Stimulated activated CD4-positive, alpha-beta T cell treated with anti-CD3 and anti-CD28 coated beads, Interleukin-1b, Interleukin-23, amount 100 ng/mL, for 24 hours (primary cell): ENCODE measurements around the gene COL15A1.

ENCODE experiments used
- DNase-seq, 4 experiments: peaks; one replicate each; pipeline ENCODE4 v3.0.0-alpha.2; 2020; ENCODE audit warnings: low read depth in 4 of 4, low spot score in 1 of 4

The COL15A1 gene

DNA sequence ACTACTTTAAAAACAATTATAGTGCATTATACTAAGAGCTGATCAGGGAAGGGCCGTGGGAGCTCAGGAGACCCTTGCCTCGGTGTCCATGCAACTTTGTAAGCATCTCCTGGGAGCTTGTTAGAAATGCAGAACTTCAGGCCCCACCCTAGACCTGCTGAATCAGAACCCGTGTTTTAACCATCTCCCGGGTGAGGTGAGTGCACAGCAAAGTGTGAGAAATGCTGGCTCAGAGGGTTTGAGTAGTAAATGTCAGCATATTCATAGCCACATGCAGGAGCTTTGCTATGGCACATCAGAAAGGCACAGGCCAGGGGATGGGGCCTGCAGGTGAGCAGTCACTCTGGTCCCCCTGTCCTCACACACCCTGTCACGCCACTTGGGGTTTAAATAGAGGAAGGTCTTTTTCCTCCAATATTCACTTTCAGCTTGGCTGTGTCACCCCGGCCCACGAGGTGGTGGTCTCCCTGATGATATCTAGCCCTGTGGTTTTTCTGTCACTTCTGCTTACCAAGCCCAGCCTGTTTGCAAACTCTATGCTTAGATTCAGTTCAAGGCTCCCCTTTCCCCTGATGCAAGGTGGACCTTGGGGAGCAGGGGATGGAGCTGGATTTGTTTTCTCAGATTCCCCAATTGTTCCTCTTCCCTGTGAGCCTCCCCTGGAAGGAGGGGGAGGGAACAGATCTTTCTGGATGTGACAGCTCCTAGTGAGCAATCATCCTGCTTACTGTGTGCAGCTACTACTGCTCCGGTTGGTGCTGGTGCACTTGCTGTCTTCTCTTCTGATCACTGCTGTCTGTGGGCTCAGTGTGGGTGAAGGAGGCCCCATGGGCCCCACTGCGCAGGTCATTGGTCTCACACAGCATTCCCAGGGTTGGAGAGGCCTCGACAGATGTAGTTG lies 109.4 kb downstream of the COL15A1 start:
- no peak for DNase-seq

DNA sequence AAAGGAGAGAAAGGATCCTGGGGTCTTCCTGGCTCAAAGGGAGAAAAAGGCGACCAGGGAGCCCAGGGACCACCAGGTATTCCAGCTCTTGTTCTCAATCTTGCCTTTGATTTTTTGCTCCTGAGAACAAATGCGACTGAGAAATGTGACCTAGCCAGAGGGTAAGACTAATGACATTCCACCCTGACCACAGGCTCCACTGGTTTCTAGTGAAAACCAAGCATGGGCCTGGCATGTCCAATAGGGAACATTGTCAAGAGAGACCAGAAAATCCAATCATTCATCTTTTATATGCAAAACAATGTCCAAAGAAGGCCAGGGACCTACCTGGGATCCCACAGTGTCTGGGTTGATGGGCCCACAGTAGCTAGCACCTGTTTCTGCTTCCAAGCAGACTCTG lies 110.9 kb downstream of the COL15A1 start:
- no peak for DNase-seq

DNA sequence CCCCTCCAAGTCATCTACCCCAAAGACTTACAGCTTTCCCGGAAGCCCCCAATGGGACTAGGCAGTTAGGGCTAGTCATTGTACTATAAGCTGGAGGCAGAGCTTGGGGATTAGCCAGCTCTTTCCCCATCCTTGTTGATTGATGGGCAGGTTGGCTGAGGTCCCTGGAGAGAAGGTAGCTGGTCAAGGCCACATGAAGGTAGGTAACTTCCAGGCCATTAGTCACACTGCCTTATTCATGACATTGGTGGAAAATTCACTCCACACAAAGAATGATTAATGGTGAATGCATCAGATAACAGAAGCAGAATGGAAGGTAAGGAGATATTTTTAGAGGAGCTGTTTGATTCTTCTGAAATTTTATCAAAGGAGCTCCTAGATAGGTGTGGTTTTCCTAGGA lies 111.7 kb downstream of the COL15A1 start:
- no peak for DNase-seq

DNA sequence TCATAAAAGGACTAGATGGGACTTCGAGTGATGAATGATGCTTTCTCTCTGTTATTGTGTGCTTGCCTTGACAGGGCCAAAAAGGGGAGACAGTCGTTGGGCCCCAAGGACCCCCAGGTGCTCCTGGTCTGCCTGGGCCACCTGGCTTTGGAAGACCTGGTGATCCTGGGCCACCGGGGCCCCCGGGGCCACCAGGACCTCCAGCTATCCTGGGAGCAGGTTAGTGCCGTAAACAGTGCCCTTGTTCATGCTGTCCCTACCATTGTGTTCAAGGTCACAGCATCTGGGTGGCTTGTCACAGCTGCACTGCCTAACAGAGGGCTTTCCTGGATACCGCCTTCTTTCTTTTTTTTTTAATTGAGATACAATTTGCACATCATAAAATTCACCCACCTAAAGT lies 112.5 kb downstream of the COL15A1 start:
- no peak for DNase-seq

DNA sequence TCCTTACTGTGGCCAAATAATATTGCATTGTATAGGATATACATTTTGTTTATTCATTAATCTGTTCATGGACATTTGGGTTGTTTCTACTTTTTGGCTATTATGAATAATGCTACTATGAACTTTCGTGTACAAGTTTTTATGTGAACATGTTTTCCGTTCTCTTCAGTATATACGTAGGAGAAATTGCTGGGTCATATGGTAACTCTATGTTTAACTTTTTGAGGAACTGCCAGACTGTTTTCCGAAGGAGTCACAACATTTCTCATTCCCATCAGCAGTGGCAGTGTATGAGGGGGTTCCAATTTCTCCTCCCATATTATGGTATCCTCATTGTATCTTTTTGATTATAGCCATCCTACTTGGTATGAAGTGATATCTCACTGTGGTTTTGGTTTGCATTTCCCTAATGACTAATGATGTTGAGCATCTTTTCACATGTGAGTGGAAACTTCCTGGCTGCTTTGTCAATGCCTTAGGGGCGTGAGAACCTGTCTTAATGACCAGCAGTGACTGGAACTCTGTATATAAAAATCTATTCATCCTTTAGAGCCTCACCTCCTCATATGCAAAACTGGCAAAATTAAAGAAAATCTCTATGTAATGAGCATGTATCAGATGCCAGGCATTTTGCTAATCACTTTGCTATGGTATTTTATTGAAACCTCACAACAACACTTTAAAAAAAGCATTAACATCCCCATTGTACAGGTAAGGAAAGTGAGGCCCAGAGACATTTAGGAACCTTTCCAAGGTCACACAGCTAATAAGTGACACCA lies 113.4 kb downstream of the COL15A1 start:
- no peak for DNase-seq

DNA sequence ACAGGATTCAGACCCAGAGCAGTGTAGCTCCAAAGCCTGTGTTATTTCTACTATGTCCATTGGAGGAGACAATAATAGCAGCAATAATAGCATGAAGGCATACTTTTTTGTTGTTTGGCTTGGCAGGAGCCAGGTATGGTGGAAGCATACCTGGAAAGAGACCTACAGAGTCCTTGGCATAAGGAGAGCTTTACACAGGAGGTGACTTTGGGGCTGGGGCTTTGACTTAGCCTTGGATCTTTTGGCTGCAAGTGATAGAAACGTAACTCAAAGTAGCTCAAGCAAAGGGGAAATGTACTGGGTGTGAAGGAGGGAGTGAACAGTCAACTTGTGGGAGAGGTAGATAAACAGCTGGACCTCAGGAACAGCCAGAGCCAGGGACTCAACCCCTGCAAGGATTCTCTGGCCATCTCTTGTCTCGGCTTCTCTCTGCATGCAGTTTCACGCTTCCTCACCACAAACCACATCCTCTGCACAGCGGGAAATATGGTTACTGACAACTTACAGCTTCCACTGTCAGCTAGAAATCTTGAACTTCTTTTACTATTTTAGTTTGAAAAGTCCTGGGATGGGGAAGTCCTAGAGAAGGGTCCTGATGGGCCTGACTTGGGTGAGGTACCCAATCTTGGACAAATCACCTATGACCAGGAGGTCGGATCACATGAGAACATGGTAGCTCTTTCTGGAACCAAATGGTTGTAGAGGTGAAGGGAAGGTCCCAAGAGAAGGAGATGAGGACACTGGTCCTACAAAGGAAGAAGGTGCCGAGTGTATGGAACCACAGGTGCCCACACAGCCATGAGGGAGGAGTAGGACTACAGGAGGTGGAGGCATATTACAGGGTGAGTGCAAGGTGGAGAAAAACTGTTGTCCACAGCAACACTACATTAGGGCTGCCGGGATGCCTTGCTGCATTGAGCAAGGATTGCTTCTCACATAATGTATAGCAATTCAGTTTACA lies 114.2 kb downstream of the COL15A1 start:
- DNase-seq = peak; percentile 12 to 56 (median 42)

DNA sequence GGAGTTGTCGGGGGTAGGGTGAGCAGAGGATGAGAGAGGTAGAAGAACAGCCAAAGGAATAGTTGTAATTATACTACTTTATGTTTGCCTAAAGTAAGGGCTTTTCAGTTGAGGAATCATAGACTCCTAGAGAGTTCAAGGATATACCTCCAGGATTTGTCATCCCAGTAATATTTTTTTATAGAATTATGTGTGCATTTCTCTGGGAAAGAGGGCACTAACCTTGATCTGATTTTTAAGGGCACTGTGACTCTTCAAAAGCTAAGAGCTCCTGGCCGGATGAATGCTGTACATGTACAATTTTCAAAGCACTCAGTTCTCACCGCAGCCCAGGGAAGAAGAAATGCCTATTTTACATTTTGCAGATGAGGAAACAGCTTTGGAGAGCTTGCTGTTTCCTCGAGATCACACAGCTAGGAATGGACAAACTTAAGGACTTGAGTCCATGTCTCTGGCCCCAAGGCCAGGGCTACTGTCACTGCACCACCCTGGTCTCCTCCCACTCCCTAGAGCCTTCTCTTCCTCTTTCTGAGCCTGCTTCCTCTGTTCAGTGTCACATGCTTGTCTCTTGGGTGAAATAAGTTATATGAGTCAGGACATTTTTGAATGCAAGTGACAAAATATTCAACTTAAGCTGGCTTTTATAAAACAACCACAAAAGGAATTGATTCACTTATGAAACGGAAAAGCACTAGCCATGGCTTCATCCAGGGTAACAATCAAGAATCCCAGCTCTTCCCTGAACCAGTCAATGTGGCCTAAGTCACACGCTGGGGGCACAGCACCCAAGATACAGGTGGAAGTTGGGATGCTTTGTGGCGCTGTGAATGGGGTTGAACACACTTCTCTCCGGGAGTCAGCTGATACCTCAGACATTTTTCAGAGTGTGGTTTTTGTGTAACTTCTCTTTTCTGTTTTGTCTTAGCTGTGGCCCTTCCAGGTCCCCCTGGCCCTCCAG lies 115.5 kb downstream of the COL15A1 start:
- DNase-seq = peak in 1 of 4 experiments; percentile 12

DNA sequence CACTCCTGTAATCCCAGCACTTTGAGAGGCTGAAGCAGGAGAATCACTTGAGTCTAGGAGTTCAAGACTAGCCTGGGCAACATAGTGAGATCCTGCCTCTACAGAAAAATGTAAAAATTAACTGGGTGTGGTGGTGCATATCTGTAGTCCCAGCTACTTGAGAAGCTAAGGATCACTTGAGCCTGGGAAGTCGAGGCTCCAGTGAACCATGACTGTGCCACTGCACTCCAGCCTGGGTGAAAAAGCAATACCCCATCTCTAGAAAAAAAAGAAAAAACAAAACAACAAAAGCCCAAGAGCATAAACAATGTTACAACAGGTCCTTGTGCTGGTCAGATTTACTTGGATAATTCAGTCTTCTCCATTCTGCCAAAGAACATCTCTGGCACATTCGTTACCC lies 116.9 kb downstream of the COL15A1 start:
- DNase-seq = no peak

DNA sequence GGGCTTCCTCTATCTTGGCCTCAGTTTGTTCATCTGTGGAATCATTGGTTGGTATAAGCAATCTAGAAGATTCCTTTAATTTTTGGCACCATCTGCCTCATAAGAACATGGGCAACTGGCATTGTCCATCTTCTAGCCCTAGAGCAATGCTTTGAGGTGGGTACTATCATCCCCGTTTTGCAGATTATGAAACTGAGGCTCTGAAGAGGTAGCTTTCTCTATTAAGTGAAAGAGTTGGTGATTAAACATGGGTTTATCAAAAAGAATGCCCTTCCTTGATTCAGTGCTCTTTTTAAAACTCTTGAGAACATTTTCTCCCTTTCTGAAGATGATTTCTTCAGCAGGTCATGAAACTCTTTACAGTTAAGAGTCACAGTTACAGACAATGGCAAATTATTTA lies 118.8 kb downstream of the COL15A1 start:
- DNase-seq = no peak

DNA sequence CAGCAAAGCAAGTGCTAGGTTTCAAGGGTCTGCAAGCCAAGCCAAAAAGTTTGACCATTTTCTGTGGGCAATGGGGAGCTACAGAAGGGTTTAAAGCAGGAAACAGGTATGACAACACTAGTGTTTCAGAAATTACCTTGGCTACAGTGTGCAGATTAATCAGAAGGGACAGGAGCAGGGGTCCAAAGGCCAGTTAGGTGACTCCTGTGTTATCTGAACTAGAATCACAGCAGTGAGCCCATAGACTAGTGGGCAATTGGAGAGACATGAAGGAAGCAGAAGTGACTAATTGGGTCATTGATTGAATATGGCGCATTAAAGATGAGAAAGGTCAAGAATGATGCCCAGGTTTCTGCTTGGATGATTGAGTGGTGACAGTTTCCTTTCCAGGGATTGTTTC lies 119.8 kb downstream of the COL15A1 start:
- no peak for DNase-seq

DNA sequence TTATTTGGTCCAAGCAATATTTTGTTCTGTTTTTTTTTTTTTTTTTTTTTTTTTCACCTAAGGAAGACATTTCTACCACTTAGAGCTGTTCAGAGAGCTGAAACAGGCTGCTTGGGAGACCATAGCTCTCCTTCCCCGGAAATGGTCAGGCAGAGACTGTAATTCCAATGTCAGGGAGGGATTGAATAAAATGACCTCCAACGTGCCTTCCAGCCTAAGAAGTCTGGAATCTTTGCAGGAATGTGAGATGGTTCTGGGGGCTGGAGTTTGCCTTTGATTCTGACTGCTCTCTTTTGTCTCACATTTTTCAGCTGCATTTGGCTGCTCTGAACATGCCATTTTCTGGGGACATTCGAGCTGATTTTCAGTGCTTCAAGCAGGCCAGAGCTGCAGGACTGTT lies 122.9 kb downstream of the COL15A1 start:
- no peak for DNase-seq

DNA sequence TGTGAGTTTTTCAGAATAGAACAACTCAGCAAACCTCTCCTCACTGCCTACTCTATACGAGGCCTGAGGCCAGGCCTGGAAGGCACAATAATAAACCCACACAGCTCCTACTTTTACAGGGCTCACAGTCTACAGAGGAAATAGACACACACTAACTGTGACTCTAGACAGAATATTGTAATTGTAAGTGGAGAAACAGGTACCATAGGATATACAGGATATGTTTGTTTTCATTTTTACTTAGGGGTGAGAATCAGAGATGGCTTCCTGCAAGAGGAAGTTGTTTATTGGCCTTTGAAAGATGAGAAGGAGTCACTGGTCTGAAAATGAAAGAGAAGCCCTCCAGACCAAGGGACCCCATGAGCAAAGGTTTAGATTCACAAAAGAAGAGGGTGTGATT lies 125.4 kb downstream of the COL15A1 start:
- no peak for DNase-seq

DNA sequence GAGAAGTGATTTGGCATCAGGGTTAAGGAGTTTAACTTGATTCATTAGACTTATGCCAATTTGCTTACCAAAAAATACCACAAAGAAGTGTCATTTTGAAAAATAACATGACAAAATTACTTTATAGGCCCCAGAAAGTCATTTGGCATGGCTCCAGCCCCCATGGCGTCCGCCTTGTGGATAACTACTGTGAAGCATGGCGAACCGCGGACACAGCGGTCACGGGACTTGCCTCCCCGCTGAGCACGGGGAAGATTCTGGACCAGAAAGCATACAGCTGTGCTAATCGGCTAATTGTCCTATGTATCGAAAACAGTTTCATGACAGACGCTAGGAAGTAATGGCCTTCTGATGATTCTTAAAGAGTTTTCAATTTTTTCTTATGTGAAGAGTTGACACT lies 125.8 kb downstream of the COL15A1 start:
- no peak for DNase-seq

DNA sequence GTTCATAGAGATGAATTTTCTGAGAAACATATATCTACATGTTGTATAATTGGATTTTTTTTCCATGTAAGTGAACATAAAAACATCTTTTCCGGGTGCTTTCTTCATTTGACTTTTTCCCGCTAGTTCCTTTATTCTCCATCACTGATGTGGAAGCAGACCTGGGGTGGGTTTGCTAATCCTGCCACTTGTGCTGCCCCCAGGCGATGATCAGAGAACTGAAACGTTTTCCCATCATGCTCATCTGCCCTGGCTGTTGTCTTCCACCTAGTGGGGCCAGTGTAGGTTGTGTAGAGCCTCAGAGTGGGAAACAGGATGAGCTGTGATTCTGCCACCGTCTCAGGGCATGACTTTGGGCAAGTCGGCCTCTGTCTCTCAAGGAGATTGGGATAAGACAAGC lies 127.0 kb downstream of the COL15A1 start:
- DNase-seq = no peak

DNA sequence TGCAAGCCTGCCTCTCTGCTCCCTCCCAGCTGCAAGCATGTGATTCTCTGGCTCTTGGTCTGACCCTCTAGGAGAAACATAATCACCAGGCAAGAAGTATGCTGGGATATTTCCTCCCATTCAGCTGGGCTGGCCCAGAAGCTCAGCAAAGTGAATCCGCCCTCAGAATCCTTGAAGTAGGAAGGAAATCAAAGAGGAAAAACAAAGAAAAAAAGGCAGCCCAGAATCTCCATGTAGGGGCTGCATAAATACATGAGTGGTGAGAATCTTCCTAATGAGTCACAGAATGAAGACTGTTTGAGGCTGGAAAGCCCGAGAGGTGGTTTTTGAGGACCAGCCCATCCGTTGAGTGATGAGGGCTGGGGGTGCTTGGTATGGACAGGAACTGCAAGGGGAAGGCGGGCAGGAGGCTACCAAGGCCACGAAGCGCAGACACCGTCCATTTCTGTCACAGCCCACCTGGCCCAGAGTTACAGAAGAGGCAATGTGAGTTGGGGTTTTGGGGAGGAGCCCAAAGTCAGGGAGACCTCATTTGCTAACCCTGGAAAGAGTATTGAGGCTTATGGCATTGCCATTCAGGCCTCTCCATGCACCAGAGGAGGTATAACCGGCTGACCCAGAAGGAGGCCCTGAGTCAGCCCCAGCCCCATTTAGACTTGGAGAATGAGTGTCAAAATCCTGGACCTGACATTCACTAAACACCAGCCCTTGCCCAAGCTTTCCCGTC lies 127.8 kb downstream of the COL15A1 start:
- no peak for DNase-seq

DNA sequence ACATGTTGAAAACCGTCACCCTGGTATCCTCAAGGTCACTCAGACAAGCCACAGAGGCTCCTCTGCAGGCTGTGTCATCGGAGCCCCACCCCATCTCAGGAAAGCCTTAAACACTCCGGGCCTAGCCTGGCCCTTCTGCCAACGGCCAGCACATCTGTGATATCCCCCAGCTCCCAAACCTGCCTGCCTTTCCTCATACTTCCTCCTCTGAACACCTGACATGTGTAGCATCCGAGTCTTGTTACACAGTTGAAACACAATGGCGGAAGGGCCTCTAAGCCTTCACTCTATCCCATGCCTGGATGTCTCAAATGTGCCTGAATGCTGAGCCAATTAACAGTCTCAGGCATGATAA lies 128.3 kb downstream of the COL15A1 start:
- DNase-seq = no peak

DNA sequence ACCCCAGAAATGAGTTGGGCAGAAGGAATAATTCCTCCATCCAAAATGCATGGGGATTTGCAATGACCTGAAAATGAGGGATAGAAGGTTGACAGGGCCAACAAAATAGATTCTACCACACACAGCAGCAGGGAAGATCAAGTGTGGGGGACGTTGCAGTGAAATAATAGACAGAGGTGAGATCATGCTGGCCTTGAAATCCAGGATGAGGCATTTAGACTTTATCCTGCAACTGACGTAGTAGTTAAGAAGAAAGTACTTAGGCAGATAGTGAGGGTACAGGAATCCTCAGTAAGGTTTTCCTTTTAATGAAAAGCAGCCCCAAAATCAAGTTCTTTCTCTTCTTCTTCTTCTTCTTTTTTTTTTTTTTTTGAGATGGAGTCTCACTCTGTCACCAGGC lies 129.6 kb downstream of the COL15A1 start:
- no peak for DNase-seq

DNA sequence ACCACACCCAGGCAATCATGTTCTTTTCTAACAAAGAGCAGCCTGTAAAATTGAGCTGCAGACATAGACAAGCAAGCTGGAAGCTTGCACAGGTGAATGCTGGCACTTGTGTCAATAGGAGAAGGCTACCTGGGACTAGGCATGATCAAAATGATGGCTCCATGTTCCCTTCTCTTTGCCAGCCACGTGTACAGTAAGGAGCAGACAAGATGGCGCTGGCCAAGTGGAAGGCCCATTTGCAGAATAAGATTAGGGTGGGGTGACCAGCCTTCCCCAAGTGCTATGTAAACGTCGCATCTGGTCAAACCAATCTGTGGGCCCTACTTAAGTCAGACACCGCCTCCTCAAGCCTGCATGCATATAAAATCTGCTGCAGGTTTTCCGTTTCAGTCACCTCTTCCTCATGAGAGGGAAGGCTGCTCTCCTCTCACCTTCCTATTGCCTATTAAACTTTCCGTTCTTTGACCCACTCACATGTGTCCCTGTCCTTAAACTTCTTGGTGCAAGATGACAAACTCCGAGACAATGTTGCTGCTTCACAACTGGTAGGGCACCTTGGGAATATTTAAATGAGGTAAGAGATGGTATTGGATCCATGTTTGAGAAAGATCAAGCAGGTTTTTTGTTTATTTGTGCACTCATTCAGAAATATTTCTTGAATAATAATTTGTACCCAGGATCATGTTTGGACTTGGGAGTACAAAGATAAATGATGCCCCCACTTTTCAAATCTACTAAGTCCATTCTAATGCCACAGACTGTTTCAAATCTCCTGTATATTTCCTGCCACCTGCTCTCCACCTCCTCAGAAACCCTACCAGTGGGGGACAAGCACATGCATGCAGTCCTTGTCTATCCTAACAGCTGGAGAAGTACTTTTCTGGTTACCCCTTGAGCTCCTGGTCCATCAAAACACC lies 130.5 kb downstream of the COL15A1 start:
- no peak for DNase-seq

DNA sequence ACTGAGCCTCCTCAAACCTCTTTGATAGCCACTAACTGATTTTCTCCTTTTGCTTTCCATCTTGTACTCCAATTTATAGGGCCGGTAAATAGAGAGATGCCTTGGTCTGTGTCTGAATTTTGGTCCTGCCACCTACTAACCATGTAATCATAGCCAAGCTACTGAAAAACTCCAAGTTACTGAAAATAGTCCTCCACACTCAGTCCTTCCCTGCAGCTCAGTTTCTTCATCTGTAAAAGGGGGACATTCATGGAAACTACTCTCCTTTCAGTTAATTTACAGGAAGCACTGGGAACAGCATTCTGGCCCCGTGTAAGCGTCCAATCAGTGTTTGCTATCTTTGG lies 131.2 kb downstream of the COL15A1 start:
- DNase-seq = no peak
